NT2/D1 (cell line): ENCODE data around the gene FLG2.

Experiments used
- DNase-seq: peaks from one replicate; pipeline ENCODE4 v3.0.0-alpha.2; 2011; ENCODE audit warnings: low read depth, low spot score
- H3K27me3 ChIP-seq: 2 replicates; pipeline ENCODE4 v1.6.0; 2011; ENCODE audit warnings: mild to moderate bottlenecking; ENCODE audit not compliant: insufficient read length, insufficient read depth
- H3K36me3 ChIP-seq: 2 replicates; pipeline ENCODE4 v1.6.1; 2011; ENCODE audit warnings: mild to moderate bottlenecking, low read length, mixed read lengths; ENCODE audit not compliant: insufficient read depth, insufficient read length
- H3K4me1 ChIP-seq: 2 replicates; pipeline ENCODE4 v1.5.1; 2011; ENCODE audit not compliant: insufficient read depth, insufficient read length
- H3K4me3 ChIP-seq: 2 replicates; pipeline ENCODE4 v1.5.1; 2011; ENCODE audit warnings: low read depth; ENCODE audit not compliant: insufficient read length
- H3K9ac ChIP-seq: 2 replicates; pipeline ENCODE4 v1.6.0; 2011; ENCODE audit warnings: low read depth; ENCODE audit not compliant: insufficient read length
- H3K9me3 ChIP-seq: 2 replicates; pipeline ENCODE4 v1.5.1; 2011; ENCODE audit warnings: mild to moderate bottlenecking, low read length; ENCODE audit not compliant: insufficient read depth
- SUZ12 ChIP-seq: IDR thresholded peaks from 2 replicates; pipeline ENCODE4 v1.6.1; 2011; ENCODE audit not compliant: insufficient read length, insufficient read depth; ENCODE audit errors: extremely low read depth
- YY1 ChIP-seq: IDR thresholded peaks from 2 replicates; pipeline ENCODE4 v1.6.1; 2011; ENCODE audit not compliant: insufficient read length, insufficient read depth
- ZNF274 ChIP-seq: IDR thresholded peaks from 2 replicates; pipeline ENCODE4 v1.6.1; 2011; ENCODE audit warnings: mild to moderate bottlenecking, low read depth, low read length

FLG2 gene

GRCh38 chr1:152347116-152347728 is 12.6 kb downstream of the FLG2 start:
- peaks cover 4% of the 10 kb centered on the region for H3K36me3 ChIP-seq
- no peaks in the 10 kb centered on the region for H3K27me3 ChIP-seq
- DNase-seq = peak; percentile 84
- H3K4me3 ChIP-seq = no peak overlapping the region
- H3K9ac ChIP-seq = no peak overlapping the region
- TF ChIP-seq ZNF274 = no peak
- no peak for TF ChIP-seq SUZ12
- TF ChIP-seq YY1 = no peak
- no peaks in the 10 kb centered on the region for H3K4me1 ChIP-seq
- no peaks in the 10 kb centered on the region for H3K9me3 ChIP-seq

GRCh38 chr1:152344438-152344837 is 15.4 kb downstream of the FLG2 start:
- TF ChIP-seq ZNF274 (no peak), YY1 (no peak), SUZ12 (no peak)
- H3K9me3 ChIP-seq = no peaks in the 10 kb centered on the region
- no peak overlapping the region for H3K9ac ChIP-seq
- no peak for DNase-seq
- H3K27me3 ChIP-seq = no peaks in the 10 kb centered on the region
- no peaks in the 10 kb centered on the region for H3K36me3 ChIP-seq
- H3K4me3 ChIP-seq = no peak overlapping the region
- no peaks in the 10 kb centered on the region for H3K4me1 ChIP-seq

- TF ChIP-seq ZNF274 (no peak), SUZ12 (no peak), YY1 (no peak)
- DNase-seq = no peak
- Histone ChIP-seq H3K9ac (no peak overlapping the region), H3K36me3 (no peaks in the 10 kb centered on the region), H3K9me3 (no peaks in the 10 kb centered on the region), H3K4me3 (no peak overlapping the region), H3K27me3 (no peaks in the 10 kb centered on the region), H3K4me1 (no peaks in the 10 kb centered on the region)
Observed at GRCh38 chr1:152343006-152343405, 16.8 kb downstream of the FLG2 start.

- DNase-seq = no peak
- no peaks in the 10 kb centered on the region for H3K9me3 ChIP-seq
- H3K36me3 ChIP-seq = no peaks in the 10 kb centered on the region
- H3K27me3 ChIP-seq = no peaks in the 10 kb centered on the region
- no peaks in the 10 kb centered on the region for H3K4me1 ChIP-seq
- TF ChIP-seq ZNF274 (no peak), YY1 (no peak), SUZ12 (no peak)
- H3K9ac ChIP-seq = no peak overlapping the region
- no peak overlapping the region for H3K4me3 ChIP-seq
Observed at GRCh38 chr1:152335399-152335798, 24.4 kb downstream of the FLG2 start.

GRCh38 chr1:152328801-152329391 is 30.9 kb downstream of the FLG2 start:
- Histone ChIP-seq H3K4me1 (no peaks in the 10 kb centered on the region), H3K36me3 (no peaks in the 10 kb centered on the region), H3K9me3 (no peaks in the 10 kb centered on the region), H3K9ac (no peak overlapping the region), H3K27me3 (no peaks in the 10 kb centered on the region), H3K4me3 (no peak overlapping the region)
- TF ChIP-seq ZNF274 (no peak), SUZ12 (no peak), YY1 (no peak)
- DNase-seq = no peak

GRCh38 chr1:152325111-152325510 is 34.7 kb downstream of the FLG2 start, which contains the start of gene FLG:
FLG (minus strand) TSS chr1:152325239; CDS start chr1:152315456, 9,783 bp downstream.
- Histone ChIP-seq H3K27me3 (no peaks in the 10 kb centered on the region), H3K4me1 (no peaks in the 10 kb centered on the region), H3K9me3 (no peaks in the 10 kb centered on the region), H3K4me3 (no peak within 1 kb of the TSS), H3K9ac (no peak within 1 kb of the TSS), H3K36me3 (no peaks in the 10 kb centered on the region)
- no peak for DNase-seq
- TF ChIP-seq YY1 = no peak

- Histone ChIP-seq H3K27me3 (no peaks in the 10 kb centered on the region), H3K4me1 (no peaks in the 10 kb centered on the region), H3K9ac (no peak overlapping the region), H3K9me3 (no peaks in the 10 kb centered on the region), H3K4me3 (no peak overlapping the region), H3K36me3 (peaks cover 53% of the 10 kb centered on the region)
- TF ChIP-seq ZNF274 = no peak
- no peak for TF ChIP-seq SUZ12
- no peak for TF ChIP-seq YY1
- no peak for DNase-seq
Observed at GRCh38 chr1:152313970-152314369, 45.8 kb downstream of the FLG2 start.
